Mucosa of descending colon (tissue), 3 donors: ENCODE results near the gene RAMAC. TPM values are rescaled to one million over a fixed set of nuclear protein-coding genes. Genes with fewer than 3 reads are reported as not detected.
"Not testable (repeated sequence)": the region's sequence is repeated elsewhere in the genome, so short reads cannot be mapped to it uniquely, and the experiment has no call there.

Experiments
- ATAC-seq: fragments of 200-7000 bp; cut with Tn5 transposase; one replicate; pipeline ENCODE4 v1.9.1; 2020; ENCODE audit warnings: mild to moderate bottlenecking, moderate library complexity
- DNase-seq, 3 donors: peaks; one replicate each; pipeline ENCODE4 v3.0.0-alpha.2; 2020
- H3K36me3 ChIP-seq: fragments of 200-600 bp; one replicate; pipeline ENCODE4 v1.8.0; 2021; ENCODE audit warnings: low read depth, mild to moderate bottlenecking
- H3K4me1 ChIP-seq: fragments of 200-600 bp; one replicate; pipeline ENCODE4 v1.8.0; 2021; ENCODE audit warnings: low read depth, mild to moderate bottlenecking
- H3K4me3 ChIP-seq: fragments of 200-600 bp; one replicate; pipeline ENCODE4 v1.8.0; 2021; ENCODE audit warnings: mild to moderate bottlenecking
- H3K9me3 ChIP-seq: fragments of 200-600 bp; one replicate; pipeline ENCODE4 v1.8.0; 2021; ENCODE audit warnings: mild to moderate bottlenecking
- intact Hi-C, 2 donors: fragments of 100-400 bp; cut with DNase I in 1 of 2; cut with micrococcal nuclease in 1 of 2; formaldehyde crosslinking; loops; one replicate each; pipeline versions ENCODE4 v1.11.0 to v1.11.1; 2022; cut with DNase I, micrococcal nuclease
- total RNA-seq, 3 donors: library from RNA; stranded (reverse); fragmentation: NEBNext Ultra II Directional in 2 of 3; extraction: Animal tissue kit (Norgen Biotek cat#: 25700) in 2 of 3; gene quantifications; one replicate each; pipeline versions ENCODE4 v1.2.1 to v1.2.4, GENCODE V29; 2021 to 2023
- TF ChIP-seq, protein P1 (sequence below): fragments of 200-600 bp; IDR thresholded peaks from one replicate; pipeline ENCODE4 v1.8.0; 2022; ENCODE audit warnings: antibody characterized with exemption, mild to moderate bottlenecking
- donor health status: DM: no; HTN: no; CAD: no; lungs with moderate emphysema.
- donor health status: DM: no; HTN: no; CAD: no.
- donor health status: DM: no; HTN: yes; CAD: no.

Gene RAMAC
- total RNA-seq, 3 donors from 2014 or later: 19.5 to 23.9 (median 20.6) TPM

DNA sequence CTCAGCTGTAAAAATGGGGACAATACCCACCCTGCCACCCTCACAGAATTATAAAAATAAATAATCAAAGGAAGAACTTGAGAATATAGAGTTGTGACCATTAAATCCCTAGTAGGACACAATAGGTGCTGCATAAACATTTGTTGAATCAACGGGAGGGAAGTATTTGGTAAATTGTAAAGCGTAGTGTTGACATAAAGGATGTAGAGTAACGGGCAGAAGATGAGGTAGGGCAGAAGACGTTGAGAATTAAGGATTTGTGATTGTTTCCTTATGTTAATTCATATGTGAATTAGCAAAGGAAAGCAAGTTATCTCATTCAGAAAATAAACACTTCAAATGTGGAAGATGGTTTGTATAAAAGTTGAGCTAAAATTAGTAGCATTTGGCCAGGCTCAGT, 7.1 kb downstream of the RAMAC start:
- DNase-seq (no peak), ATAC-seq (no peak)
- Histone ChIP-seq H3K36me3 (no peaks in the 10 kb centered on the region), H3K4me1 (no peaks in the 10 kb centered on the region), H3K4me3 (no peak overlapping the region), H3K9me3 (no peaks in the 10 kb centered on the region)
- TF ChIP-seq, protein P1, sequence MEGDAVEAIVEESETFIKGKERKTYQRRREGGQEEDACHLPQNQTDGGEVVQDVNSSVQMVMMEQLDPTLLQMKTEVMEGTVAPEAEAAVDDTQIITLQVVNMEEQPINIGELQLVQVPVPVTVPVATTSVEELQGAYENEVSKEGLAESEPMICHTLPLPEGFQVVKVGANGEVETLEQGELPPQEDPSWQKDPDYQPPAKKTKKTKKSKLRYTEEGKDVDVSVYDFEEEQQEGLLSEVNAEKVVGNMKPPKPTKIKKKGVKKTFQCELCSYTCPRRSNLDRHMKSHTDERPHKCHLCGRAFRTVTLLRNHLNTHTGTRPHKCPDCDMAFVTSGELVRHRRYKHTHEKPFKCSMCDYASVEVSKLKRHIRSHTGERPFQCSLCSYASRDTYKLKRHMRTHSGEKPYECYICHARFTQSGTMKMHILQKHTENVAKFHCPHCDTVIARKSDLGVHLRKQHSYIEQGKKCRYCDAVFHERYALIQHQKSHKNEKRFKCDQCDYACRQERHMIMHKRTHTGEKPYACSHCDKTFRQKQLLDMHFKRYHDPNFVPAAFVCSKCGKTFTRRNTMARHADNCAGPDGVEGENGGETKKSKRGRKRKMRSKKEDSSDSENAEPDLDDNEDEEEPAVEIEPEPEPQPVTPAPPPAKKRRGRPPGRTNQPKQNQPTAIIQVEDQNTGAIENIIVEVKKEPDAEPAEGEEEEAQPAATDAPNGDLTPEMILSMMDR: no peak
- intact Hi-C loops: no loop called here

DNA sequence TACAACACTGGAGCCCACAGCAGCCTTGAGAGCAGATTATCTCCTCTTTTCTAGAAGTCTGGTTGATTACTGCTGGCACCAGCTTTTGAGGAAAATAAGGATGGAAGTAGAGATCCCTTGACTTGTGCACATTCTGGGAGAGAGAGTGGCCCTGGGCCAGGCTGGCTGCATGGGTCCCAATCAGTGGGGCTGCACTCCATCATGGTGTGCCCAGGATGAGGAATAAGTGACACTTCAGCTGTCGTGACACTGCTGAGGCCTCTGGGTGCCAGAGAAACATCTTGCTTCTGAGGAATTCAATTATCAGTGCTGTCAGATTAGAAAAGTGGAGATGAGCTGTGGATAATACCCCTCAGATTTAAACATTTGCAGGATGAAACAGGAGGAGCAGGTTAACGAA, 9.1 kb downstream of the RAMAC start:
- peaks cover 3% of the 10 kb centered on the region for H3K4me1 ChIP-seq
- intact Hi-C loops: no loop called here
- H3K9me3 ChIP-seq: no peaks in the 10 kb centered on the region
- DNase-seq: no peak
- TF ChIP-seq, protein P1: no peak
- H3K36me3 ChIP-seq: no peaks in the 10 kb centered on the region
- no peak for ATAC-seq
- H3K4me3 ChIP-seq: no peak overlapping the region

DNA sequence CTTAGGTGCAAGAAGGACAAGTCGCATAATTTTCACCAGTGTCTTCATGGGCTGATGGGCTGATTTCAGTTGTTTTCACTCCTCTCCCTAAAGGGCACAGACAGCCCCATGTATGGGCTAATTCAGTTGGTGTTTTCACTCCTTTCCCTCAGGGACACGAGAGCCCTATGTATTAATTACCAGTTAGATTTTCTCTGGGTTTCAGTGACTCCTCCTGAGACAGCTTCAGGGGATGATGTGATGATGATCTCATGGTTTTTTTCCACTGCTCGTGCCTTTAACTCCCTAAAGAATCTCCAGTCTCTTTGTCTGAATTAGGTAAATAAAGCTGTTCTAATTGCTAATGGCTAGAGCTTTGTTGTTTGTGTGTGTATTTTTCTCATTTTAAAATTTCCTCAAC, 9.9 kb downstream of the RAMAC start:
- Histone ChIP-seq H3K4me1 (peaks cover 4% of the 10 kb centered on the region), H3K9me3 (no peaks in the 10 kb centered on the region), H3K4me3 (no peak overlapping the region), H3K36me3 (no peaks in the 10 kb centered on the region)
- ATAC-seq (no peak), DNase-seq (no peak)
- intact Hi-C loops: no loop called here
- TF ChIP-seq, protein P1: no peak

DNA sequence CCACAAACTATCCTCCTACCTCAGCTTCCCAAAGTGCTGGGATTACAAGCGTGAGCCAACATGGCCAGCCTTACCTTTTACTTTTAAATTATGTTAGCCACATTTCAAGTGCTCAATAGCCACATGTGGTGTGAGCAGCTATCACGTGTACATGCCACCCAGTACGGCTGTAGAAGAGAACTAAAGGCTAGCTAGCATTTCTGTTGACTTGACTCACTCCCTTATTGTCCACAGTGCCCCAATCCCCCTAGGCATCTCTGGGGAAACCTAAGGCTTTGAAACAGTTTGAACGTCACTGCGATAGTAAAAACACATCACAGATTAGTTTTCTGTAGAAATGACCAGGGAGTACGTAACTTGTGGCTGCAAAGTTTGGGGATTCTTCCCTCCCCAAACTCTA, 13.4 kb downstream of the RAMAC start:
- H3K4me3 ChIP-seq: no peak overlapping the region

DNA sequence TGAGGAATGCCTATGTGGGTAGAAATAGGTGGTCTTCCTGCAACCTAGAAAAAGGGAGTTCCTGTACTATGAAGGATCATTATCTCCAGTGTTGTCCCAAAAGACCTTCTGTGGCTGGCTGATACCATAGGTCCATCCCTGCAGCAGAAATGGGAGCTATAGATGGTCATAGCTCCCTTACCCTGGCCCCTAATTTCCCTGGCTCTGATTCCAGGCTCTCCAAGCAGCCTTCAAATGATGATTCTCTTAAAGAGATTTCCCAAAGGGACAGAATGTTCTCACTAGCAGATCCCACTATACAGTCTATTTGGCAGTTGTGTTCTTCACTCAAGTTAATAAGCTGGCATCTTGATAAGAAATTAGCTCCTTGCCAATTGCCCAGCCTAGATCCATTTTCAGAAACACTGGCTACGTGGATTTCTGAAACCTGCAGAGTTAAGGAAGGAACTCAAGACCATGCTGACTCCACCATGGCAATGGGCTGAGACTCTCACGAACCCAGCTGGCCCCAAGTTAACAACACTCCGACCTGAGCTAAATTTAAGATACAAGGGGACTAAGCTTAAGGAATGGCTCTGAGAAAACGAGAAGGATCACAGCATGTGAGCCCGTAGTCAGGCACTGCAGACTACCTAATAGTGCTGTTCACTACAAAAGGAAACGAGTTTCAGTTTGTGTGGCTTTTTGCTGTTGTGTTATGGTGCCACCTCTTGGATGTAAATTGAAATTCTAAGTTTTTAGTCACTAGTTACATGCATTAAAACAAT, 14.1 kb downstream of the RAMAC start:
- intact Hi-C loops: loop anchor here in 1 of 2 donors (10.0 kb wide), 1 partner anchor 145 kb away; no protein-coding TSS in a partner anchor

More for the DNA sequence above, 13.4 kb downstream of the RAMAC start:
- intact Hi-C loops: no loop called here
- Histone ChIP-seq H3K4me1 (peaks cover 4% of the 10 kb centered on the region), H3K36me3 (no peaks in the 10 kb centered on the region), H3K9me3 (no peaks in the 10 kb centered on the region)
- DNase-seq (no peak), ATAC-seq (no peak)
- TF ChIP-seq, protein P1: no peak

DNA sequence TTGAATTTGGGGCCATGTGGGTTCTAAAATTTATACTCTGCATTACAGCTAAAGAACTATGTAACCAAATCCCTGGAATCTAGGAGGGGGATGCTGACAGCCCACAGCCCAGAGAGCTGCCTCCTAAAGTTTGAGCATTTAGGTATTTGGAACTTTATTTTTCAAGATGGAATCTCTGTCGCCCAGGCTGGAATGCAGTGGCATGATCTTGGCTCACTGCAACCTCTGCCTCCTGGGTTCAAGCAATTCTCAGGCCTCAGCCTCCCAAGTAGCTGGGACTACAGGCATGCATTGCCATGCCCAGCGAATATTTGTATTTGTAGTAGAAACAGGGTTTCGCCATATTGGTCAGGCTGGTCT, 14.6 kb downstream of the RAMAC start:
- not testable (repeated sequence) for DNase-seq, ATAC-seq, H3K4me1 ChIP-seq, H3K9me3 ChIP-seq, H3K4me3 ChIP-seq, H3K36me3 ChIP-seq
- intact Hi-C loops: loop anchor here in 1 of 2 donors (10.0 kb wide), 1 partner anchor 146 kb away; no protein-coding TSS in a partner anchor

More for the DNA sequence above, 14.1 kb downstream of the RAMAC start:
- DNase-seq (peak in 1 of 3 donors; percentile 14), ATAC-seq (peak; percentile 83)
- TF ChIP-seq, protein P1: no peak
- Histone ChIP-seq H3K36me3 (no peaks in the 10 kb centered on the region), H3K4me1 (peaks cover 4% of the 10 kb centered on the region), H3K4me3 (no peak overlapping the region), H3K9me3 (no peaks in the 10 kb centered on the region)
